AG09309 (cell line): Measurements from ENCODE around the gene ASCC1.

Experiments
- DNase-seq: peaks from one replicate; pipeline ENCODE4 v3.0.0-alpha.2; 2010; ENCODE audit warnings: low read depth
- H3K4me3 ChIP-seq: 2 replicates; pipeline ENCODE4 v1.5.1; 2011; ENCODE audit warnings: mild to moderate bottlenecking, low read depth, low read length, moderate library complexity; ENCODE audit not compliant: control insufficient read depth
- CTCF ChIP-seq: IDR thresholded peaks from 2 replicates; pipeline ENCODE4 v1.5.1; 2011; ENCODE audit warnings: mild to moderate bottlenecking, low read depth, low read length, inconsistent platforms; ENCODE audit not compliant: insufficient read depth, control insufficient read depth; ENCODE audit errors: missing control alignments

The ASCC1 gene, protein sequence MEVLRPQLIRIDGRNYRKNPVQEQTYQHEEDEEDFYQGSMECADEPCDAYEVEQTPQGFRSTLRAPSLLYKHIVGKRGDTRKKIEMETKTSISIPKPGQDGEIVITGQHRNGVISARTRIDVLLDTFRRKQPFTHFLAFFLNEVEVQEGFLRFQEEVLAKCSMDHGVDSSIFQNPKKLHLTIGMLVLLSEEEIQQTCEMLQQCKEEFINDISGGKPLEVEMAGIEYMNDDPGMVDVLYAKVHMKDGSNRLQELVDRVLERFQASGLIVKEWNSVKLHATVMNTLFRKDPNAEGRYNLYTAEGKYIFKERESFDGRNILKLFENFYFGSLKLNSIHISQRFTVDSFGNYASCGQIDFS

GRCh38 chr10:72215611-72216549, at the start of gene ASCC1, which contains the start of gene ANAPC16:
TSS of gene ASCC1 (minus strand) at chr10:72216276. CDS start at chr10:72213298, 2,978 bp downstream.
TSS of gene ANAPC16 (plus strand) at chr10:72216012. CDS start at chr10:72223915, 7,903 bp downstream.
- peak; percentile 66 for DNase-seq
- H3K4me3 ChIP-seq, result peak within 1 kb of the TSS; percentile 76
- TF ChIP-seq CTCF, result no peak

DNA sequence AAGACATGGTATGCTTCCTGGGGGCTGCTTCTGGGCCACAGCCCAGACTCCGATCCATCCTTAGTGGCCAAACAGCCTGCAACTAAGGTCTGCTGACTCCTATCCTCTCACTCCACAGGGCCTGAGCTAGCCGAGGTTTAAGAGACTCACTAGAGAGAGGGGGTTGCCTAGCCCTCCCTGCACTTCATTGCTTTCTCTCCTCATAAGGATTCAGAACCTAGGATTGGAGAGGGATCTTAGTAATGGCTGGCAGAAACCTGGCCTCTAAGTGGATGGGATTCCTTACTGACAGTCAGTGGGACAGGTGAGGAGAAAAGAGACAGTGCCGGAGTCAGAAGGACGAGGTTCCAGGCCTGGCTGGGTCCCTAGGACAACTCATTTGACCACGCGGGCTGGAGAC, 49.4 kb upstream of the ASCC1 start:
- no peak for TF ChIP-seq CTCF
- no peak for DNase-seq

DNA sequence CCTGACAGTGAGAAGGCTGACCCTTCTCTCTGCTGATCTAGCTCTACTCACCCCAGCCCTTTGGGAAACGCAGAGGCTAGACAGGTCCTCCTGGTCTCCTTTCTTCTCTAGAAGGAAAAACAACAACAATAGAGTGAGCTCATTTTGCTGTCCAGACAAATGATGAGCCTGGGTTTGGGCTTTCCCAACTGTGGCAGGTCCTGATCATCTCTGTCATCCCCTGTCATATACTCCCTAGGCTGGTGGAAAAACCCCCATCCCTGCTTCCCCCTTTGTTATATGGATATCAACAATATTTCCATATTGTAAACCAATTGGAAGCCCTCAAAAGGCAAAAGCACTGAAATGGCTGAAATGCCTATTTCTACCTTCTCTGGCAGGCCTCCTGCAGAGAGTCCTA, 48.5 kb upstream of the ASCC1 start:
- DNase-seq, result no peak
- TF ChIP-seq CTCF, result no peak
- no peak overlapping the region for H3K4me3 ChIP-seq

More for the DNA sequence above, 49.4 kb upstream of the ASCC1 start:
- no peak overlapping the region for H3K4me3 ChIP-seq

GRCh38 chr10:72263613-72264241, 47.7 kb upstream of the ASCC1 start:
- no peak overlapping the region for H3K4me3 ChIP-seq
- no peak for TF ChIP-seq CTCF
- DNase-seq, result no peak

- TF ChIP-seq CTCF, result no peak
- H3K4me3 ChIP-seq, result no peak overlapping the region
- DNase-seq, result no peak
Measured at GRCh38 chr10:72261784-72262404, 45.8 kb upstream of the ASCC1 start.
